ENCODE measurements around the gene GCSH. TPM values are rescaled to one million over a fixed set of nuclear protein-coding genes. Genes with fewer than 3 reads are reported as not detected.

The GCSH gene
- total and polyA plus RNA-seq, 7 donors, result 29.1 to 51.5 (median 41.4) TPM

DNA sequence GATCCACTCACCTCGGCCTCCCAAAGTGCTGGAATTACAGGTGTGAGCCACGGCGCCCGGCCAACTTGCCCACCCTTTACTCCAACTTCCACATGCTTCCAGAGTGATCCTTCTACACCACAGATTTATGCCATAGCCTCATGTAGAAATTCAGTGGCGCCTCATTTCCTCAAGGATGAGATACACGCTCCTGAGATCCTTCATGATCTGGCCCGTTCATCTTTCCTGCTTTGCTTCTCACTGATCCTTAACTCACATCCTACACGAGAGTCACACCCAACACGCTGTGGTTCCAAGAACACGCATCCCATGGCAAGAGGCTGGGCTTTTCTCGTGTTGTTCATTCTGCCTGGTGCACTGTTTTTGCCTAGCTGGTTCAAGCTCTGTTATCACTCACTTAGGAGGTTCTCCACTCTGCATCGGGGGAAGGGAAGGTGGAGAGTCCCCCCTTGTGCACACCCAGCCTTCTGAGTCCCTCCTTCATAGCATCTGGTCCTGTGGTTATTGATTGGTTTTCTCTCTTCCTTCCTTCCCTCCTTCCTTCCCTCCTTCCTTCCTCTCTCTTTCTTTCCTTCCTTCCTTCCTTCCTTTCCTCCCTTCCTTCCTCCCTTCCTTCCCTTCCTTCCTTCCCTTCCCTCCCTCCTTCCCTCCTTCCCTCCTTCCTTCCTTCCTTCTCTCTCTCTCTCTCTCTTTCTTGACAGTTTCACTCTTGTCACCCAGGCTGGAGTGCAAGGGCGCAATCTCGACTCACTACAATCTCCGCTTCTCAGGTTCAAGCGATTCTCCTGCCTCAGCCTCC is 32.7 kb upstream of the GCSH start:
- WGBS, 3 donors, result 88 to 89% (median 89%) methylated on average over 16 of the region's 16 CpGs
- DNase-seq, result no peak

DNA sequence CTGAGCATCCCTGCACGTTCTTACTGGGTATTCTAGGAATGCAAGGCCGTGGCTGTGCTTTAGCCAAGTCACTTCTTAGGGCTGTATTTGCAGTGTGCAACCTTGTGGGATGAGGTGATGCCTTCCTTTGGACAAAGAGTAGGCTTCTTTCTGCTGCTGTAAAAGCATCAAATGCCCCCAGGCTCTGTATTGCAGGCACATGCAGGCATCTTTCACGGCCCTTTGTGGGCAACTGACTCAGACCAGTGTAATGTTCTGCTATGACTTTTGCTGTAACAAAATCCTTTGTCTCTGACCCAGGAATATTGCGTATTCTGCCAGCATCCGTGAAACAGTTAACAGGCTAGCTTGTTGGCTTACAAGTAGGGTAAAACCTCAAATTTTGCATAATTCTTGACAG is 30.9 kb upstream of the GCSH start:
- H3K27me3 ChIP-seq (ENCODE audit: insufficient read depth in 3 of 3, low read length in 2 of 3), result no peaks in the 10 kb centered on the region
- intact Hi-C loops (cut with DNase I), result no loop called here
- no peak overlapping the region for H3K4me3 ChIP-seq
- no peaks in the 10 kb centered on the region for H3K9me3 ChIP-seq
- 57 to 85% (median 66%) methylated on average over 5 of the region's 5 CpGs for WGBS, 3 donors
- no peak for DNase-seq
- no peaks in the 10 kb centered on the region for H3K4me1 ChIP-seq
- H3K36me3 ChIP-seq (ENCODE audit: insufficient read depth in 1 of 2, low read depth in 1 of 2), result no peaks in the 10 kb centered on the region
- H3K27ac ChIP-seq, result no peak overlapping the region
- ATAC-seq, result no peak
- TF ChIP-seq, protein P1, sequence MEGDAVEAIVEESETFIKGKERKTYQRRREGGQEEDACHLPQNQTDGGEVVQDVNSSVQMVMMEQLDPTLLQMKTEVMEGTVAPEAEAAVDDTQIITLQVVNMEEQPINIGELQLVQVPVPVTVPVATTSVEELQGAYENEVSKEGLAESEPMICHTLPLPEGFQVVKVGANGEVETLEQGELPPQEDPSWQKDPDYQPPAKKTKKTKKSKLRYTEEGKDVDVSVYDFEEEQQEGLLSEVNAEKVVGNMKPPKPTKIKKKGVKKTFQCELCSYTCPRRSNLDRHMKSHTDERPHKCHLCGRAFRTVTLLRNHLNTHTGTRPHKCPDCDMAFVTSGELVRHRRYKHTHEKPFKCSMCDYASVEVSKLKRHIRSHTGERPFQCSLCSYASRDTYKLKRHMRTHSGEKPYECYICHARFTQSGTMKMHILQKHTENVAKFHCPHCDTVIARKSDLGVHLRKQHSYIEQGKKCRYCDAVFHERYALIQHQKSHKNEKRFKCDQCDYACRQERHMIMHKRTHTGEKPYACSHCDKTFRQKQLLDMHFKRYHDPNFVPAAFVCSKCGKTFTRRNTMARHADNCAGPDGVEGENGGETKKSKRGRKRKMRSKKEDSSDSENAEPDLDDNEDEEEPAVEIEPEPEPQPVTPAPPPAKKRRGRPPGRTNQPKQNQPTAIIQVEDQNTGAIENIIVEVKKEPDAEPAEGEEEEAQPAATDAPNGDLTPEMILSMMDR (IDR thresholded peaks at IDR 0.05), result no peak

More for the DNA sequence above, 32.7 kb upstream of the GCSH start:
- Histone ChIP-seq H3K36me3 (ENCODE audit: insufficient read depth in 1 of 2, low read depth in 1 of 2) (no peaks in the 10 kb centered on the region), H3K4me3 (no peak overlapping the region), H3K9me3 (no peaks in the 10 kb centered on the region), H3K27ac (no peak overlapping the region), H3K4me1 (no peaks in the 10 kb centered on the region), H3K27me3 (ENCODE audit: insufficient read depth in 3 of 3, low read length in 2 of 3) (no peaks in the 10 kb centered on the region)
- intact Hi-C loops (cut with DNase I), result no loop called here
- no peak for ATAC-seq
- TF ChIP-seq, protein P1 (IDR thresholded peaks at IDR 0.05), result no peak

DNA sequence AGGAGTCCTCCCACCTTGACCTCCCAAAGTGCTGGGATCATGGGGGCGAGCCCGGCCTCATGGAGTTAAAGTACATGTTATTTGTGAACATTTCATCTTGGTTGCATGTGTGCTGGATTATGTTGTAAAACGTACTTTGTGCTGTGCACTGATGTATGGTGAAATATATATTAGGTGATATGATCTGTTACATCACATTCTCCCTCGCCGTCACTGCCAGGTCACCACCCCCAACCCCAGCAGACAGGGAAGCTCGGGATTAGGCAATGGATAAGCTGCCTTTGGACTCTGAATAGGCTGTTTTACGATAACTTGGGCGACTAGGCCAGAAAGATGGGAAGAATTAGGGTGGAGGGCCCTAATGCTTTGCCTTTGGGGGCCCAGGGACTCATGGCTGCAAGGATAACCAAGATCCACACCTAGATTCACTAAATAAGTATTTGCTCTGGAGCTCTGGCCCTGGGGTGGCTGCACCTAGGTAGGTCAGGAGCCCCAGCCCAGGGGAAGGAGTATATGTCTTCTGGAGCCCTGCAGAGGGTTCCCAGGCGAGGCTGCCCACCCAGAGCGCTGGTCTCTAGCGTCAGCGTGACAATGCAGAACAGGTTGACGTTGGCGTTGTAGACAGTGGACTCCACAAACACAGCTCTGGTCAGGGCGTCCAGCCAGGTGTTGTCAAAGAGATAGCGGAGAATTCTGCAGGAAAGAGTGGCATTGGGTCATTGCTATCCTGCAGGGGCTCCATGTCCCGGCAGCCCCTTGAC is 27.1 kb upstream of the GCSH start:
- DNase-seq (no peak), ATAC-seq (no peak)
- 83 to 84% (median 84%) methylated on average over 17 of the region's 17 CpGs for WGBS, 3 donors
- H3K36me3 ChIP-seq (ENCODE audit: insufficient read depth in 1 of 2, low read depth in 1 of 2), result no peaks in the 10 kb centered on the region
- H3K27me3 ChIP-seq (ENCODE audit: insufficient read depth in 3 of 3, low read length in 2 of 3), result no peaks in the 10 kb centered on the region
- intact Hi-C loops (cut with DNase I), result no loop called here
- TF ChIP-seq, protein P1 (IDR thresholded peaks at IDR 0.05), result no peak
- no peak overlapping the region for H3K27ac ChIP-seq
- H3K9me3 ChIP-seq, result no peaks in the 10 kb centered on the region
- no peaks in the 10 kb centered on the region for H3K4me1 ChIP-seq
- H3K4me3 ChIP-seq, result no peak overlapping the region

DNA sequence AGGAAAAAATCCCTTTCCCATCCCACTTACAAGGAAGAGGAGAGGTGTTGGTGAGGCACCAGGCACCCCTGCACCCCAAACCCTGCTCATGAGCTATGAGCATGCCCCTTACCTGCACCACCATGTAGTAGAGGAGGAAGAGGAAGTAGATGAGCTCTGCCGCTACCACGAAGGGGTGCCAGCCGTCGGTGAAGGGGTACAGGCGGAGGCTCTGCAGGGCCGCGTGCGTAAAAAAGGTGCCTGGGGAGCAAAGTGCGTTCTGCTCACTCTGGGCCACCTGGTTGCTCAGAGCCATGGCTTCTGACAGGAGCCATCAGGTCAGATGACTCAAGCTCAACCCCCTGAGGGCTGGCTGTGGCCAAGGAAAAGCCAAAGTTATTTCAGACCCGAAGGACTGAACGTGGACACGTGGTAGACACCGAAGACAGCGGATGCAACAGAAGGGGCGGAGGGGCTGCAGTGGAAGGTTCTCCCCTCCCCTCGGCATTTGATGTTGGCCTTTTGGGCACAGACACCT is 25.3 kb upstream of the GCSH start:
- Histone ChIP-seq H3K36me3 (ENCODE audit: insufficient read depth in 1 of 2, low read depth in 1 of 2) (no peaks in the 10 kb centered on the region), H3K9me3 (no peaks in the 10 kb centered on the region), H3K27me3 (ENCODE audit: insufficient read depth in 3 of 3, low read length in 2 of 3) (no peaks in the 10 kb centered on the region), H3K27ac (no peak overlapping the region), H3K4me3 (no peak overlapping the region), H3K4me1 (no peaks in the 10 kb centered on the region)
- TF ChIP-seq, protein P1 (IDR thresholded peaks at IDR 0.05), result no peak
- intact Hi-C loops (cut with DNase I), result no loop called here
- 84 to 89% (median 84%) methylated on average over 16 of the region's 16 CpGs for WGBS, 3 donors
- no peak for ATAC-seq
- no peak for DNase-seq
